NCI-H128 (cell line): Measurements from ENCODE around the gene SLC39A5.
"Not testable (repeated sequence)": the region's sequence is repeated elsewhere in the genome, so short reads cannot be mapped to it uniquely, and the experiment has no call there.

ENCODE experiments used
- DNase-seq: peaks from one replicate; lab custom pipeline; 2025; ENCODE audit not compliant: unreplicated experiment; lab: John Stamatoyannopoulos, UW

Gene SLC39A5

DNA sequence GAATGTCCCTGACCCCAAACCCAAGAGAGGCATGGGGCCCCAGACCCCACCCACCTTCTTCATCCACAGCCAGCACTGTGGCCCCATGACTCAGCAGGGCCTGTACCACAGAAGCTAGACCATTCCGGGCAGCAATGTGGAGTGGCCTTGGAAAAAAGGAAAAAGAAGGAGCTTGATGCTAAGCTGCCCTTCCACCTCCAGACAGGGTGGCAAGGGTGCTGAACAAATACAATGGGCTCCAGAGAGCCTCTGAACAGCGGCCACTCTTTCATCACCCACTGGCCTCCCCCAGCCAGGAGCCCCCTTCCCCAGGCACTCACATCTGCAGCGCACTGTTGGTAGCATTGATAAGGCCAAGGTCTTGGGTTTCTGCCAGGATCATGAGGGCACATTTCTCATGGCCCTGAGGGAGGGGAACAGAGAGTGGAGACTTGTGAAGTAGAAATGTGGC, 13.9 kb downstream of the SLC39A5 start:
- no peak for DNase-seq

DNA sequence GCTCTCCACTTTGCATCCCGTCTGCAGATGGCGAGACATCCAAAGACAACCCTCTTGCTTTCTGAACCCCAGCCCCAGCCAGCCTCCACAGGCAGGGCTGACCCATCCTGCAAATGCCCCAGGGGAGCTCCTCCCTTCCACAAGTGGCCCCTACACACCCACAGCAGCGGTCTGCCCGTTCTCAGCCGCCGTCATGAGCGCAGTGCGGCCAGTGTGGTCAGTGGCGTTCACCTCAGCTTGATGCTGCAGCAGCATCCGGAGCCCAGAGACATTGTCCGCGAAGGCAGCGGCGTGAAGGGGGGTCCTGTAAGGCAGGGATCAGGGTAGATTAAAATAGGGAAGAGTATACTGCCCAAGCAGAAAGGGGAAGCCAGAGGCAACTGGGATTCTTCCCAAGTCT, 14.6 kb downstream of the SLC39A5 start:
- no peak for DNase-seq

DNA sequence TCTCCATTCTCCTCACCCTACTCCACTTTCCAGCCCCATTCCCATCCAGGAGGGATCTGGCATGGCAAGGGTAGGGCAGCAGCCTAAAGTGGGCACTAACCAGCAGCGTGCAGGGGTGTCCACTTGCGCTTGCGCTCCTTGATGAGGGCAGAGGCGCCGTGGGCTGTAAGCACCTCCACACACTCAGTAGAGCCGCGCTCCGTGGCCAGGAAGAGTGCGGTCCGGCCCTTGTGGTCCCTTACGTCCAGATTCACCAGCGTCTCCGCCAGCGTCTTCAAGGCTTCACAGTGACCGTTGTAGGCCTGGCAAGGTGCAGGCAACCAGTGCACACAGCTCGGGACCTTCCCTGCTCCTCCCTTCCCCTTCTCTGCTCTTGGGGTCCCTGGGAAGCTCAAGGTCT, 18.1 kb downstream of the SLC39A5 start:
- DNase-seq = no peak

DNA sequence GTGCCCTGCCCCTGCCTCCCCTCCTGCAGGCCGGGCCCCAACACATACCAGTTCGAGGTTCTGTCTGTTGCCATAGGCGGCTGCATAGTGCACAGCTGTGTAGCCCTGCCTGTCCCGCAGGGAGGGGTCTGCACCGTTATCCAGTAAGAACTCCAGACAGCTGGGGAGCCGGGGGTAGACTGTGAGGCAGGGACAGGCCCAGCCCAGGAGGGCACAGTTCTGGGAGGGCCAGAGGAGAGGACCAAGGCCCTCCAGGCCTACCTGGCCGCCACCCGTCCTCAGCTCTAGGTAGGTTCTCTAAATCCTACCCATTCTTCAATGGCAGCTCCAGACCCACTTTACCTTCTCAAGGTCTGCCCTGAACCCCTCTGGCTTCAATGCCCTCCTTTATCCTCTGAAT, 18.9 kb downstream of the SLC39A5 start:
- no peak for DNase-seq

DNA sequence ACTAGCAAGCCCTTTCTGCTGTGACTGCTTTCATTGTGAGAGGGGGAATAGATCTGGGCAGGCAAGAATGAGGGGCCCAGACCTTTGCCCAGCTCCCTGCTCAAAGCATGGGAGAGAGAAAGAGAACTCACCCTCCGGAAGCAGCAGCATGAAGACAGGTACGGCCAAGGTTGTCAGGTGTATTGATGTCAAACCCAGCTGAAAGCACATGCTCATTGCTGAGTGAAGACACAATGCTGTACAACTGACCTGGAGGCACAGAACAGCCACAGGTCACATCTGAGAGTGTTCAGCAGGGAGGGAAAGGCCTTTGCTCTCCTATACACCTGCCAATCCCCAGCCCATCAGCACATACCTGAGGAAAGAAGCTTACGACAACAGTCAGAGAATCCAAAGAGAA, 22.8 kb downstream of the SLC39A5 start:
- no peak for DNase-seq

DNA sequence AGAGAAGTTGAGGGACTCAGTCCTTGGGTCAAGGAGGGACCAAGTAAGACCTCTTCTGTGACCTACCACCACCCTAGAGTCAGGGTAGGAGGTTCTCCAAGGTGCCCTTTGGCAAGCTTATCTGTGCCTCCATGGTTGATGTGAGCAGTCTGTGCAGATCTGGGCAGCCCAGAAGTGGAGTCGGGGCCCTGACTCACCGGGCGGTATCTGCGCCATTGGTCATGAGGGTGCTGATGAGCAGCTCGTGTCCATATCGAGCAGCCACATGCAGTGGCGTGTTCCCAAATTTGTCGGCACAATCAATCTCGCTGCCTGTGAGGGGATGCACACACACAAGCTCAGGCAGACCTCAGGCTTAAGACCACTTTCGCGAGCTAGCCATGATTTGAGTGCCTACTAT, 23.2 kb downstream of the SLC39A5 start:
- no peak for DNase-seq

DNA sequence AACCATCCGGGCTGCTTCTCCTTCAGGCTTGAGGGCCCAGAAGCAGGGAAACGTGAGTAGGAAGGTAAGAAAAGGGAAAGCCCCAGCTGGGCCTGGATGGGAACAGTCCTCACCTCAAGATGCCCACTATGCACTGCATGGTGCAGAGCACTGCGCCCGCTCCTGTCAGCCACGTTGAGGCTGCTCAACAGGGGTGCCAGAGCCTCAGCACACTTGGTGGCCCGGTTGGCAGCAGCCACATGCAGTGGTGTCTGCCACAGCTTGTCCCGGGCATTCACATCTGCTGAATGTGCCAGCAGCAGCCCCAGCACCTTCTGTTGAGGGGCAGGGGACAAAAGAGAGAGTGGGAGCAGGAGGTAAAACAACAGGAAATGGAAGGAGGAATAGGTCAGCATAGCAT, 25.8 kb downstream of the SLC39A5 start:
- no peak for DNase-seq

DNA sequence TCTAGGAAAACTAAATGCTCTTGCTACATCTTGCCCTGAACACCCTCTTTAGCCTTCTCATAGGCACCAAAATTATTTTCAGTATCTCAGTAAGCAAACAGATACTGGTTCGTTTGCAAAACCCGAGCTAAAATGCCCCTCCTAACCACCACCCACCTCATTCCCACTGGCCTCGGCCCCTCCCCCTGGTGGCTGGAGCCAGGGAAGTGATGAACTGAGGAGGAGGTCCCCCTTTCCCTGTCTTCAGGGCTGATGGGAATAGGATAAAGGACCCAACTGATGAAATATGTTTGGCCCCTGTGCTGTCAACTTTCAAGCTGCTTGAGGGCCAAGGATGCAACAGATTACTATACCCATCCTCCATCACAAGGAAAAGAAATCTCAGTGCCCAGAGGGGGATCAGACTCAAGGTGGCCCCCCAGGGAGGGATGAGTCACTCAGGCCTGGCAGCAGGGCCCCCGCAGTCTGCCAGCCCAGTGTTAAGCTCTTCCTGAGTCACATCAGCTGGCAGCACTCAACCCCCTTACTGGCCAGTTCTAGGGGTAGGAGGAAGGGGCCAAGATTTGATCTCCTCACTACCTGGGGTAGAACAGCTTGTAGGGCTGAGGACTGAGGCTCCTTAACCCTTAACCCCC, 26.6 kb downstream of the SLC39A5 start:
- no peak for DNase-seq

DNA sequence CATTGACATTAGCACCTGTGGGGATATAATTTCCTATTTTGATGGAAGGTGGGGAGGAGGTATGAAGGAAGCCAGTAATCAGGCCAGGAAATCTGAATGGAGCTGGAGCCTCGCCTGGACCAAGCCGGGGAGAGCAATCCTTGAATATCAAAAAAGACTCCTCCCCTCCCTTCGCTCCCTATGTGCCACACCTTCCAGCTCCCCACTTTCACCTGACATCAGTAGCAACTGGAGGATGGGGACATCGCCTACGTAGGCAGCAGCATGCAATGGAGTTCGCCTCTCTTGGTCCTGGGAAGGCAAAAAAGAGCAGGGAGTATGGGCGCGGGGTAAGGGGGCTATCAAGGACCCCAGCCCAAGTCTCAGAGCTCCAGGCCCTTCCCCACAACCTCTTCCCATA, 27.2 kb downstream of the SLC39A5 start:
- no peak for DNase-seq

DNA sequence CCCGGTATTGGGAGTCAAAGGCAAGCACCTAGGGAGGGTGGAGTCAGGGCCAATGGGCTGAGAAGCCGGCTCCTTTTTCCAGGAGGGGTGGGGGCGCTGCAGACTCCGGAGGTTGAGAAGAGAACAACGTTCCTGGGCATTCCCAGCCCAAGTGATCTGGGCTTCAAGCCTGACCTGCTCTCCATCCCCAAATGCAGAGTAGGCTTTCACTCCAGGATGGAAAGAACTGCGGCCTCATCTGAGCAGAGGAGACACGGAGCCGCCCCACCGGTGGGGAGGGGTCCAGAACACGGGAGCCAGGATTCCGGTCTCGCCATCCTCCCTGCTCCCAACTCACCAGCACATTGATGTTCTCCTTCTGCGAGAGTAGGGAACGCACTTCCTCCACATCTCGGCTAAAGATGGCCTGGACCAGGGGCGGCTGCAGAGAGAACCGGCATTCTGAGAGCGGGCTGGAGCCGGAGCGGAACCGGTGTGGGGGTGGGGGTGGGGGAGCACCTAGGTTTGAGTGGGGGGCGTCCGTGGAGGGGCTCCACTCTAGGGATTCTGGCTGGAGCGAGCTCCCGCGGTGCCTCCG, 27.7 kb downstream of the SLC39A5 start:
- DNase-seq = peak; percentile 17

DNA sequence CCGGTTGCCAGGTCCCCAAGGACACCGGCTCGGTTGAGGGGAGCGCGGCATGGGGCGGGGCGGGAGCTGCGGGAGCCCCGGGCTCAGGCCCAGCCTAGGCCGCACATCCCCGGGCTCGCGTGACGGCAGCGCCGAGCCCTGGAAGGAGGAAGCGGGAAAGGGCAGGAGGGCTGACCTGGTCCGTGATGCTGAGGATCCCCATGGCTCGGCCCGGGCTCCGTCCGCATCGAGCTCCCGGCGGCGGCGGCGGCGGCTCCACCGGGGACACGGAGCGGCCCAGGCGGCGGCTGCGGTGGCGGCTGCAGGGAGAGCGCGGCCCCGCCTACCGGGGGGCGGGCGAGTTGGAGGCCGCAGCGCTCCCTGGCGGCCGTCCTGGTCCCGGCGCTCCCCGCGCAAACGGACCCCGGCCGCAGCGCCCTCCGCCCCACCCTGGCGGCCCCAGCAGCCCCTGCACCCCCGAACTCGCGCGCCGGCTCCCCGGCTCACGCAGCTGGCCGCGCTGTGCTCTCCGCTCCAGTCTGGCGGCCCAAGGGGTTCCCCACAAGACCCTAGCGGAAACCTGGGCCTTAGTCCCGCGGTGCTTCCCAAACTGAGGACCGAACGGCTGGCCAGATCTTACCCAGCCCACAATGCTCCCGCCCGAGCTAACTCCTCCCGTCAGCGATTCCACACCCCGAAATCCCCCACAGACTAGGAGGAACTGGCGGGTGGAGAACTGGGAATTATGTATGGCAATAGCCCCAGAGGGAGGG, 28.4 kb downstream of the SLC39A5 start, which contains the start of gene ANKRD52:
Gene ANKRD52 (minus strand): TSS at position 317 of the 752 bp plus-strand sequence. CDS start 115 bp downstream, at position 202.
- DNase-seq = peak; percentile 38

DNA sequence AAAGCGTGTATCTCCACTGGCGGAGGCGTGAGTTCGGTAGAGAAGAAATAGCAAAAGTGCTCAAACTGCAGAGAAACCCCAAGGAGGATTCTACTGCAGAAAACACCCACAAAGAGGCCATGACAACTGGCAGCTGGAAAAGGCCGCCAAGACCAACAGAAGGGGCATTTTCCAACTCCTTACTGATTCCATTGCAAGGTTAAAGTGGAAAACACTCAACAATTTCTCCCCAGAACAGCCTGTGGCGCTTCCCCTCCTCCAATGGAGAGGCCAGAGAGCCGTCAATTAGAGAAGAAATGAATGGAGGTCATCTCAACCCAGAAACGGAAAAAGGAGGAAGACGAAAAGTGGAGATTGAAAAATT, 29.0 kb downstream of the SLC39A5 start:
- no peak for DNase-seq

DNA sequence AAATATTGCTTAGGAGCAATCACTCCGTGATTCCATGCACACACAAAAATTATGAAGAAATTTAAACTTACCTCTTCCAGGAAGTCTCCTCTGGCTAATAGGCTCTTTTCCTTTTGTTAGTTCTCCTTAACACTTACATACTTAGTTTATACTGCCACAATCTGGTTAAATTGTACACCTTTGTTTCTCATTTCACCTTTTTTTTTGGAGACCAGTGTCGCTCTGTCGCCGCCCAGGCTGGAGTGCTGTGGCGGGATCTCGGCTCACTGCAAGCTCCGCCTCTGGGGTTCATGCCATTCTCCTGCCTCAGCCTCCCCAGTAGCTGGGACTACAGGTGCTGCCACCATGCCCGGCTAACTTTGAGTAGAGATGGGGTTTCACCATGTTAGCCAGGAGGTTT, 30.5 kb downstream of the SLC39A5 start:
- no peak for DNase-seq

DNA sequence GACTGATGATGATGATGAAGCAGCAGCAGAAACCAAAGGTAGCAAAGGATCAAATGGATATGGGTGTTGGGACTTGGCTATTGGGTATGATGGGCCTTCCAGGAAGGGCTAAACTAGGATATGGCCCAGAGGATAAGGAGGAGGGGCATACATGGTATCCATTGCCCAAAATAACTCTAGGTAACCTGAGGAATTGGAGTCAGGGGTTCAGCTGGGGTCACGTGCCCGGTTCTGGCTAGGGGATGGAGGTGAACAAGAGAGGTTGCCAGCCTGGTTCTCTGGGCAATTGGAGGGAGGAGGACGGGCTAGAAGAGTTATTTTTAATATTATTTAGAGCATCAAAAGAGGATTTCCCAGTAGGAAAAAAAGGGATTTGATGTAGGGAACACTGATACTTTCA, 31.1 kb downstream of the SLC39A5 start:
- no peak for DNase-seq

DNA sequence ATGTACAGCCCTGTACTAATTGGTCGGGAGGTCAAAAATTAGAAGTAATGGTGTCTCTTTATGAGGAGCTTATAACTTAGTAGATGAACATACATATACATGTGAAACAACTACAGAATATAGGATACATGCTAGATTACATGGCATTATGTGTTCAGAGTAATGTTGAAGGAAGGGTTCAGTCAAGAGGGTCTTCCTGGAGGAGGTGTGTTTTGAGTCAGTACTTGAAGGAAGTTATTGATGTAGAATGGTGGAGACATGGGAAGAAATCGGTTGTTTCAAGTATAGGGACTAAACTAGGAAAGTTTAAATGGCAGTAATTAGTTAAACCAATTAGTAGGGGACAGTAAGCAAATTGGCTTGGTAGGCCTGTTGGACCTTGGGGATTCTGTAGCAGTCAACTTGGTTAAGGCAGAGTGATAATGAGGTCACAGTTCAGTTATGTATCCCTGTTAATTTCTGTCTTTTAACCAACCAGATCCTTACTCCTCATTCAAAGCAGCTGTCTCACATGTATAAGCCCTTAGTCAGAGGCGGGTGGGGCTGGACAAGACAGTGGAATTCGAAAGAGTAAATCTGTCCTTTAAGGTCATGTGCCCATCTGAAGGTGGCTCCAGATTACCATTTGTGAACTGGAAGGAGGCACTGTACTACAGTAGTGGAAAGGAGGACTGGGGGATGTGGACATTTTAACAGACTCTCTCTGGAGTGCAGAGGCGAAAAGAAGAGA, 31.8 kb downstream of the SLC39A5 start:
- no peak for DNase-seq

DNA sequence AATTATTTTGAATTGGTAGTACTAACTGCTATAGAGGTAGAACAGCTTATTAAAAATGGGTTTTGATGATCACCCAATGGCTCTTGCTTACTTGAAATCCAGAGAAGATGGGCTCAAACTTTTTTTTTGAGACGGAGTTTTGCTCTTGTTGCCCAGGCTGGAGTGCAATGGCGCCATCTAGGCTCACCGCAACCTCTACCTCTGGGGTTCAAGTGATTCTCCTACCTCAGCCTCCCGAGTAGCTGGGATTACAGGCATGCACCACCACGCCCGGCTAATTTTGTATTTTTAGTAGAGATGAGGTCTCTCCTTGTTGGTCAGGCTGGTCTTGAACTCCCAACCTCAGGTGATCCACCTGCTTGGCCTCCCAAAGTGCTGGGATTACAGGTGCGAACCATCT, 33.1 kb downstream of the SLC39A5 start:
- not testable (repeated sequence) for DNase-seq

DNA sequence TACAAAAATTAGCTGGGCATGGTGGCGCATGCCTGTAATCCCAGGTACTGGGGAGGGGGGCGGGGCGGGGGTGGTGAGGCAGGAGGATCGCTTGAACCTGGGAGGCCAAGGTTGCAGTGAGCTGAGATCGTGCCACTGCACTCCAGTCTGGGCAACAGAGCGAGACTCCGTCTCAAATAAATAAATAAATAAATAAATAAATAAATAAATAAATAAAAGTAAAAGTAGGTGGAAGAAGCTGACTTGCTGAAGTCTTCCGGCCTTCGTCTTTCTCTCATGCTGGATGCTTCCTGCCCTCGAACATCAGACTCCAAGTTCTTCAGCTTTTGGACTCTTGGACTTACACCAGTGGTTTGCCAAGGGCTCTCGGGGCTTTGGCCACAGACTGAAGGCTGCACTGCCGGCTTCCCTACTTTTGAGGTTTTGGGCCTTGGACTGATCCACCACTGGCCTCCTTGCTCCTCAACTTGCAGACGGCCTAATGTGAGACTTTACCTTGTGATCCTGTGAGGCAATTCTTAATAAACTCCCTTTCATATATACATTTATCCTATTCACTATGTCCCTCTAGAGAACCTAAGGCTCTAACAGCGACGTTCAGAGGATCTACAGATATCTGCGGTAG, 36.3 kb downstream of the SLC39A5 start:
- DNase-seq = not testable (repeated sequence)

DNA sequence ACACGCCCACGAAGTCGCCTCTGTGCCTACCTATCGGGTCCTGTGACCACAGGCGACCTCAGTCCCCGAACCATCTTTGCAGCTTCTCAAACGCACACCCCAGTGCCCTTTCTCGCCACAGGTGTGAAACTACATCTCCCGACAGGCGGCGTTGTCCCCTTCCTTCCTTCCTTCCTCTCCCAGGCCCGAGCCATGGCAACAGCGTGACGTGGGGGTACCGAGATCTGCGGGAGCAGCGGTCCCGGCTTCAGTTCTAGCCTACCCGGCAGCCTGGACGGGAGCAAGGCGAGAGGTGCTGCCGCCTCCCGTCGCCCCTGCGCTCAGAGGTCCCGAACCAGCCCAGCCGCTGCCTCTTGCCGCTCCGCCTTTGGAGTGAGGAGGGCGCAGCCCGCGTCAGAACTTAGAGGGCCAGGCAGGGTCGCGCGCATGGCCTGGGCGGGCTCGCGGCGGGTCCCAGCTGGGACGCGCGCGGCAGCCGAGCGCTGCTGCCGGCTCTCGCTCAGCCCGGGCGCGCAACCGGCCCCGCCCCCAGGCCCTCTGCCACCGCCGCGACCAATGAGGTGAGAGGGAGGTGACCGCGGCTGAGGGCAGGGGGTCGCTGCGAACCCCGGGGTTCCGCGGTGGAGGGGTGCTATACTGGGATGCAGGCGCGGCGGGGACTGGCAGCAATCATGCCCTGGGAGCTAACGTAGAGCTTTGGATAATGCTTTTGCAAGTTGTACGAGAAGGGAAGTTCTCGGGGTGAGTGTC, 37.0 kb downstream of the SLC39A5 start, which contains the start of gene COQ10A:
Gene COQ10A (plus strand): TSS at position 250 of the 750 bp plus-strand sequence. CDS start 177 bp downstream, at position 427.
- peak; percentile 83 for DNase-seq

DNA sequence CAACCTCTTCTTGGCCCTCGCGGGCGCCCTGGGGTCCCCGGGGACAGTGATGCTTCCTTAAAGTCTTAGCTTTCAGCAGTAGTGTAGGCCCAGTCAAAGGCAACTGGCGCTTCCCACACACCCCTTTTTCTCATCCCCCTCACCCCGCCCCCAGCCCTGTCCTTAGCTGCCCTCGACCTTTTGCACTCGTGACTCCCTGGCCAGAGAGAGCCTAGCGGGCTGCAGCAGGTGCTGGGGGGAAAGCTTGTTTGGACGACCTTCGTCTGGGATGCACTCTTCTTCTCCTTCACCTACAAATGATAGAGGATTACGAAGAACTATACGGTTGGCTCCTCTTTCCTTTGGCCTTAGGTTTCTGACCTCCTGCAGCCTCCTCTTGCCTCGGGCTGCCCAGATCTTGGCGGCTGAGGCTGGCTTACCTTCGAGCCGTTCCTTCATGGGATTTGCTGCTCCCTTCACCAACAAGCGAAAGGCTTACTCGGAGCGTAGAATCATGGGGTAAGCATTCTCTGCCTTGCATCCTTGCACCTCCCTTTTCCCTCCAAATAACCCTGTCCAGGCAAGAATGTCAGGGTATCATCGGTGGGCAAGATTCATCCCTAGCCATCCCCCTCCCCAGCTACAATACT, 37.7 kb downstream of the SLC39A5 start:
- no peak for DNase-seq

DNA sequence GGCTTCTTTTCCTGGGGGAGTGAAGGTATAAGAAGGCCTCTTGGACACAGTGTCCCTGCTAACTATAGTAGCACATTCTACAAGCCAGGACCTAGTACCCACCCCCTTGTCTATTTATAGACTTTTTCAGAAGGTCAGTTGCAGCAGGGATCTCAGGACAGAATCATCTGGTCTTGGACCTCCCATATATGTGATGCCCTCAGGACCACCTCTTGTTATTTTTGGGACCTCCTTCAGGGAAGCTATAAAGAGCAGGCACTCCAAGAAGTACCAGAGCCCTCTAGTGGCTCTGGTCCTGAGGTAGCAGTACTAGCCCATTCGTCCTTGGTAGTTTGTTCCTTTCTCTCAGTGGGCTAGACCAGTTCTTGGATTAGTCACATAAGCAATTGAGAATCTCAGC, 41.2 kb downstream of the SLC39A5 start:
- DNase-seq = no peak
